HepG2 (cell line): ENCODE results near the gene ICE2. TPM values are rescaled to one million over a fixed set of nuclear protein-coding genes. Genes with fewer than 3 reads are reported as not detected.

Source experiments
- ATF6 ChIP-seq: sonication (generic); formaldehyde crosslinking; conservative IDR thresholded peaks from 2 replicates; pipeline ENCODE4 v1.4.0; 2020; ENCODE audit warnings: missing genetic modification reagents
- DMAP1 ChIP-seq: IDR thresholded peaks from 2 replicates; pipeline ENCODE4 v1.6.1; 2016
- E2F2 ChIP-seq: sonication (generic); formaldehyde crosslinking; IDR thresholded peaks from 2 replicates; pipeline ENCODE4 v1.4.0; 2020; ENCODE audit warnings: missing genetic modification reagents, borderline replicate concordance
- FOXP1 ChIP-seq, 2 experiments: fragments of 450-650 bp in 1 of 2; IDR thresholded peaks; 2 replicates each; pipeline ENCODE4 v1.6.1; 2017 to 2018; ENCODE audit warnings: antibody characterized with exemption in 1 of 2
- KDM4B ChIP-seq: sonication (generic); formaldehyde crosslinking; IDR thresholded peaks from 2 replicates; pipeline ENCODE4 v1.4.0; 2020; ENCODE audit warnings: missing genetic modification reagents
- MTA1 ChIP-seq: sonication (generic); formaldehyde crosslinking; IDR thresholded peaks from 2 replicates; pipeline ENCODE4 v1.4.0; 2020; ENCODE audit warnings: missing genetic modification reagents, mild to moderate bottlenecking, borderline replicate concordance
- NR1H2 ChIP-seq: sonication (generic); formaldehyde crosslinking; IDR thresholded peaks from 2 replicates; pipeline ENCODE4 v1.8.1; 2022; ENCODE audit warnings: low read depth, missing genetic modification reagents, borderline replicate concordance
- PCBP2 ChIP-seq: fragments of 200-400 bp; formaldehyde crosslinking; optimal IDR thresholded peaks from 2 replicates; pipeline ENCODE3; 2018; ENCODE audit warnings: low read length, low read depth; ENCODE audit not compliant: poor library complexity, severe bottlenecking
- REPIN1 ChIP-seq: sonication (generic); formaldehyde crosslinking; IDR thresholded peaks from 2 replicates; pipeline ENCODE4 v1.8.0; 2022; ENCODE audit warnings: missing genetic modification reagents, low read depth, mild to moderate bottlenecking, borderline replicate concordance
- RFXANK ChIP-seq: IDR thresholded peaks from 2 replicates; pipeline ENCODE4 v1.6.1; 2016
- SAP130 ChIP-seq: IDR thresholded peaks from 2 replicates; pipeline ENCODE4 v1.6.1; 2016; ENCODE audit warnings: low read depth
- SP1 ChIP-seq, 2 experiments: fragments of 450-650 bp in 1 of 2; sonication (generic) in 1 of 2; formaldehyde crosslinking in 1 of 2; IDR thresholded peaks; 2 replicates each; pipeline versions ENCODE4 v1.4.0 to v1.6.1; 2016 to 2020; ENCODE audit warnings: missing genetic modification reagents in 1 of 2
- ZEB1 ChIP-seq: IDR thresholded peaks from 2 replicates; pipeline ENCODE4 v1.6.1; 2012; ENCODE audit warnings: mild to moderate bottlenecking, low read depth, inconsistent platforms; ENCODE audit not compliant: insufficient replicate concordance
- ZNF180 ChIP-seq: sonication (generic); formaldehyde crosslinking; IDR thresholded peaks from 2 replicates; pipeline ENCODE4 v1.4.0; 2020; ENCODE audit warnings: low read depth, missing genetic modification reagents, borderline replicate concordance
- ZNF564 ChIP-seq: sonication (generic); formaldehyde crosslinking; IDR thresholded peaks from 2 replicates; pipeline ENCODE4 v1.8.1; 2023; ENCODE audit warnings: mild to moderate bottlenecking, missing genetic modification reagents
- ZSCAN9 ChIP-seq: IDR thresholded peaks from 2 replicates; pipeline ENCODE4 v1.6.1; 2016; ENCODE audit warnings: borderline replicate concordance
- polyA plus RNA-seq, 8 experiments: library from polyadenylated mRNA; depleted of rRNA in 3 of 8; stranded (reverse) in 7 of 8; unstranded in 1 of 8; fragments of >200 nt; fragmentation: Illumina TruSeq in 4 of 8; extraction: Trizol in 4 of 8; gene quantifications; 2 replicates each; pipeline versions ENCODE4 v1.2.1 to v1.2.3, GENCODE V29; 2011 to 2016; ENCODE audit warnings: low read depth in 4 of 8, missing spikeins in 1 of 8, mixed read lengths in 1 of 8; ENCODE audit not compliant: insufficient read depth in 1 of 8
- total RNA-seq, 5 experiments: library from RNA; depleted of rRNA; stranded (reverse); fragments of >200 nt; fragmentation: Illumina TruSeq; extraction: Trizol; gene quantifications; 2 replicates each; pipeline ENCODE4 v1.2.3, GENCODE V29; 2016; ENCODE audit warnings: low read depth in 1 of 5
- TF ChIP-seq, protein P1 (sequence below): IDR thresholded peaks from 2 replicates; pipeline ENCODE4 v1.6.1; 2016; ENCODE audit warnings: mild to moderate bottlenecking
- TF ChIP-seq, protein P2 (sequence below), 2 experiments: sonication (generic) in 1 of 2; formaldehyde crosslinking in 1 of 2; IDR thresholded peaks; 2 replicates each; pipeline versions ENCODE4 v1.6.1 to v1.9.0; 2014 to 2022; ENCODE audit warnings: antibody characterized with exemption in 1 of 2, borderline replicate concordance in 1 of 2, inconsistent platforms in 1 of 2, low read depth in 1 of 2, missing genetic modification reagents in 1 of 2

ICE2 gene
- total and polyA plus RNA-seq, 2 of the 13 experiments (the other 11 are each of a cell fraction or from before 2014, with no cell fraction given) = 24.8 to 26.4 TPM

- TF ChIP-seq, protein P1, sequence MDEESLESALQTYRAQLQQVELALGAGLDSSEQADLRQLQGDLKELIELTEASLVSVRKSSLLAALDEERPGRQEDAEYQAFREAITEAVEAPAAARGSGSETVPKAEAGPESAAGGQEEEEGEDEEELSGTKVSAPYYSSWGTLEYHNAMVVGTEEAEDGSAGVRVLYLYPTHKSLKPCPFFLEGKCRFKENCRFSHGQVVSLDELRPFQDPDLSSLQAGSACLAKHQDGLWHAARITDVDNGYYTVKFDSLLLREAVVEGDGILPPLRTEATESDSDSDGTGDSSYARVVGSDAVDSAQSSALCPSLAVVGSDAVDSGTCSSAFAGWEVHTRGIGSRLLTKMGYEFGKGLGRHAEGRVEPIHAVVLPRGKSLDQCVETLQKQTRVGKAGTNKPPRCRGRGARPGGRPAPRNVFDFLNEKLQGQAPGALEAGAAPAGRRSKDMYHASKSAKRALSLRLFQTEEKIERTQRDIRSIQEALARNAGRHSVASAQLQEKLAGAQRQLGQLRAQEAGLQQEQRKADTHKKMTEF (CRISPR knock-in tag) = peak; percentile 91
- TF ChIP-seq SAP130 (peak; percentile 89), FOXP1 (IDR thresholded peaks at IDR 0.05) (no peak), FOXP1 (CRISPR knock-in tag; IDR thresholded peaks at IDR 0.05) (peak; percentile 63; the same call in 1 of the 2 replicates), KDM4B (peak; percentile 93; the same call in 1 of the 2 replicates), MTA1 (no peak), NR1H2 (CRISPR knock-in tag) (no peak), ZSCAN9 (peak; percentile 93), ZEB1 (peak; percentile 62), ZNF180 (CRISPR knock-in tag) (no peak), DMAP1 (CRISPR knock-in tag) (peak; percentile 64; the same call in 1 of the 2 replicates), ATF6 (CRISPR knock-in tag) (no peak), SP1 (IDR thresholded peaks at IDR 0.05) (no peak), SP1 (CRISPR knock-in tag; IDR thresholded peaks at IDR 0.05) (no peak), REPIN1 (CRISPR knock-in tag) (no peak), RFXANK (CRISPR knock-in tag) (no peak), ZNF564 (CRISPR knock-in tag) (no peak), PCBP2 (no peak), E2F2 (CRISPR knock-in tag) (no peak)
- TF ChIP-seq, protein P2, sequence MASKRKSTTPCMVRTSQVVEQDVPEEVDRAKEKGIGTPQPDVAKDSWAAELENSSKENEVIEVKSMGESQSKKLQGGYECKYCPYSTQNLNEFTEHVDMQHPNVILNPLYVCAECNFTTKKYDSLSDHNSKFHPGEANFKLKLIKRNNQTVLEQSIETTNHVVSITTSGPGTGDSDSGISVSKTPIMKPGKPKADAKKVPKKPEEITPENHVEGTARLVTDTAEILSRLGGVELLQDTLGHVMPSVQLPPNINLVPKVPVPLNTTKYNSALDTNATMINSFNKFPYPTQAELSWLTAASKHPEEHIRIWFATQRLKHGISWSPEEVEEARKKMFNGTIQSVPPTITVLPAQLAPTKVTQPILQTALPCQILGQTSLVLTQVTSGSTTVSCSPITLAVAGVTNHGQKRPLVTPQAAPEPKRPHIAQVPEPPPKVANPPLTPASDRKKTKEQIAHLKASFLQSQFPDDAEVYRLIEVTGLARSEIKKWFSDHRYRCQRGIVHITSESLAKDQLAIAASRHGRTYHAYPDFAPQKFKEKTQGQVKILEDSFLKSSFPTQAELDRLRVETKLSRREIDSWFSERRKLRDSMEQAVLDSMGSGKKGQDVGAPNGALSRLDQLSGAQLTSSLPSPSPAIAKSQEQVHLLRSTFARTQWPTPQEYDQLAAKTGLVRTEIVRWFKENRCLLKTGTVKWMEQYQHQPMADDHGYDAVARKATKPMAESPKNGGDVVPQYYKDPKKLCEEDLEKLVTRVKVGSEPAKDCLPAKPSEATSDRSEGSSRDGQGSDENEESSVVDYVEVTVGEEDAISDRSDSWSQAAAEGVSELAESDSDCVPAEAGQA (IDR thresholded peaks at IDR 0.05; ENCODE audit: low read depth) = 0 out of 2 replicates have a peak, but pooled peaks have one; percentile 37
- TF ChIP-seq, protein P2 (CRISPR knock-in tag; IDR thresholded peaks at IDR 0.05; ENCODE audit: borderline replicate concordance) = no peak
Measured at GRCh38 chr15:60379525-60380274, 99.2 kb downstream of the ICE2 start (continued).
